WERI-Rb-1 (cell line): Measurements from ENCODE around the gene NALCN.

ENCODE experiments used
- DNase-seq: peaks from one replicate; pipeline ENCODE4 v3.0.0-alpha.2; 2020
- H3K27ac ChIP-seq: fragments of 250-450 bp; sonication (Bioruptor Pico); 2 replicates; pipeline ENCODE4 v1.5.1; 2020; ENCODE audit warnings: mild to moderate bottlenecking, moderate library complexity
- H3K27me3 ChIP-seq: fragments of 250-450 bp; sonication (Bioruptor Pico); 2 replicates; pipeline ENCODE4 v1.5.1; 2021; ENCODE audit warnings: mild to moderate bottlenecking, low read depth, moderate library complexity; ENCODE audit not compliant: insufficient read depth, severe bottlenecking
- H3K36me3 ChIP-seq: fragments of 250-450 bp; sonication (Bioruptor Pico); 2 replicates; pipeline ENCODE4 v1.5.1; 2020; ENCODE audit warnings: mild to moderate bottlenecking, moderate library complexity
- H3K4me3 ChIP-seq: 2 replicates; pipeline ENCODE4 v1.5.1; 2011; ENCODE audit warnings: low read depth, mild to moderate bottlenecking, control low read depth, low read length
- H3K9me3 ChIP-seq: fragments of 250-450 bp; sonication (Bioruptor Pico); 2 replicates; pipeline ENCODE4 v1.5.1; 2021; ENCODE audit warnings: mild to moderate bottlenecking, moderate library complexity; ENCODE audit not compliant: severe bottlenecking
- TF ChIP-seq, protein P1 (sequence below): IDR thresholded peaks from 2 replicates; pipeline ENCODE4 v1.5.1; 2011; ENCODE audit warnings: low read depth, mild to moderate bottlenecking, control low read depth, inconsistent platforms, low read length

The NALCN gene

DNA sequence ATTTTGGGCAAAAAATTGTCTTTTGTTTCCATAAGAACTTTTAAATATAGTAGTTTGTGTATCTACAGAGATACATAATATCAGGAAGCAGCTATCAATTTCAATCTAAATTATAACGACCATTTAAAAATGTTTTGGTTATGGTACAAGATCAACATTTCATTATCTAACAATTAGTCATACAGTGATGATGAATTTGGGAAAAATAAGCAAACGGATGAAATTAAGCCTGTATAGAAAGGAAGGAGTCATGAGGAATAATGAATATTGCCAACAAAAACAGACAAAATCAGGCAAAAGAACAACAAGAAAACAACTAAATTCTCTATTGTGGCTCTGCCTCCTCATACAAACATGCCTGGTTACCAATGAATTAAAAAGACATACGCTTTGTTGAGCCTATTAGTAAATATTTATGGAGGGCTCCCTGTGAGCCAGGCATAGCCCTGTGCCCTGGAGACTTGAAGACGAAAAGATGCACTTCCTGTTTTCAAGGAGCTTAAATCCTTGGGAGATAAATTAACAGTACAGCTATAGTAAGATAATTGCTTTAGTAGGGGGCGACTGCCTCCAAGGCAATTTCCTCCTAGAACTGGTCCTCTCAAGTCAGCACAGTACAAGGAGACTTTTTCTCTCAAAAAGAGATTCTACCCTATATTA lies 73.0 kb downstream of the NALCN start:
- no peak for DNase-seq
- TF ChIP-seq, protein P1, sequence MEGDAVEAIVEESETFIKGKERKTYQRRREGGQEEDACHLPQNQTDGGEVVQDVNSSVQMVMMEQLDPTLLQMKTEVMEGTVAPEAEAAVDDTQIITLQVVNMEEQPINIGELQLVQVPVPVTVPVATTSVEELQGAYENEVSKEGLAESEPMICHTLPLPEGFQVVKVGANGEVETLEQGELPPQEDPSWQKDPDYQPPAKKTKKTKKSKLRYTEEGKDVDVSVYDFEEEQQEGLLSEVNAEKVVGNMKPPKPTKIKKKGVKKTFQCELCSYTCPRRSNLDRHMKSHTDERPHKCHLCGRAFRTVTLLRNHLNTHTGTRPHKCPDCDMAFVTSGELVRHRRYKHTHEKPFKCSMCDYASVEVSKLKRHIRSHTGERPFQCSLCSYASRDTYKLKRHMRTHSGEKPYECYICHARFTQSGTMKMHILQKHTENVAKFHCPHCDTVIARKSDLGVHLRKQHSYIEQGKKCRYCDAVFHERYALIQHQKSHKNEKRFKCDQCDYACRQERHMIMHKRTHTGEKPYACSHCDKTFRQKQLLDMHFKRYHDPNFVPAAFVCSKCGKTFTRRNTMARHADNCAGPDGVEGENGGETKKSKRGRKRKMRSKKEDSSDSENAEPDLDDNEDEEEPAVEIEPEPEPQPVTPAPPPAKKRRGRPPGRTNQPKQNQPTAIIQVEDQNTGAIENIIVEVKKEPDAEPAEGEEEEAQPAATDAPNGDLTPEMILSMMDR = no peak
- no peak overlapping the region for H3K4me3 ChIP-seq

DNA sequence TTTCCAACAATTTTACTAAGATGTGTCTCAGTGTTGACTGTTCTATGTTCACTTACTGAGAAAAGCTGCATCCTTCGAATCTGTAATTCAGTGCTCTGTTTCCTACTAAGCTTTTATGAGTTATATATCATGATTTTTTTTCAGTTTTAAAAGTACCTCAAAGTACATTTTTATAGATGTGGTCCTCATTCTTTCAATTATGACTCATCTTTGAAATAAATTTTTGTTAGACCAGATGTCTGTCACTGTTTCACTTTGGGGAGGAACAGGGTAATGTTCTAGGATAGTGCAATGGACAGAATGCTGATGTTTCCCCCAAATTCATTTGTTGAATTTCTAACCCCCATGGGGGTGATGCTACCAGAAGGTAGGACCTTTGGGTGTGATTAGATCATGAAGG lies 74.8 kb downstream of the NALCN start:
- Histone ChIP-seq H3K4me3 (no peak overlapping the region), H3K9me3 (no peaks in the 10 kb centered on the region), H3K27ac (no peak overlapping the region), H3K27me3 (no peaks in the 10 kb centered on the region), H3K36me3 (no peaks in the 10 kb centered on the region)
- no peak for DNase-seq
- TF ChIP-seq, protein P1 = no peak

More for the DNA sequence above, 73.0 kb downstream of the NALCN start:
- no peak overlapping the region for H3K27ac ChIP-seq
- H3K9me3 ChIP-seq = no peaks in the 10 kb centered on the region
- no peaks in the 10 kb centered on the region for H3K36me3 ChIP-seq
- no peaks in the 10 kb centered on the region for H3K27me3 ChIP-seq

GRCh38 chr13:101339202-101339601 lies 77.1 kb downstream of the NALCN start:
- H3K9me3 ChIP-seq = no peaks in the 10 kb centered on the region
- no peaks in the 10 kb centered on the region for H3K27me3 ChIP-seq
- H3K27ac ChIP-seq = no peak overlapping the region
- no peak overlapping the region for H3K4me3 ChIP-seq
- TF ChIP-seq, protein P1 = no peak
- no peak for DNase-seq
- H3K36me3 ChIP-seq = no peaks in the 10 kb centered on the region

DNA sequence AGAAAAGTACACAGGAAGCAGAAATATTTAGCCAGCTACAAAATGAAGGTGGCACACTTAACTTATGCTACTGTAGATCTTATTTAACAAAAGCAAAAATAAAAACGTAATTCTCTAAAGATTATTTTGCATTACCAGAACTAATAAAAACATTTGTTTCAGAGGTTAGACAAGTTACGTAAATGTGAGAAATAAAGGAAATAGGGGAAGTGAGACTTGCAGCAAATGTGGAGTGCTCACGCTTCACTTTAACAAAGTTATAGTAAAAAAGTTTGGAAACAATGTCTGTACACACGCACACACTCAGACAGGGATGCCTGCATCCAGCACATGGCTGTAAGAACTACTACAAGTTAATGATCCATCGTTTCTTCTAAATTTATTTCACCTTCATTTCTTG lies 83.7 kb downstream of the NALCN start:
- TF ChIP-seq, protein P1 = no peak
- Histone ChIP-seq H3K27me3 (no peaks in the 10 kb centered on the region), H3K36me3 (no peaks in the 10 kb centered on the region), H3K27ac (no peak overlapping the region), H3K9me3 (no peaks in the 10 kb centered on the region), H3K4me3 (no peak overlapping the region)
- no peak for DNase-seq

- no peak overlapping the region for H3K4me3 ChIP-seq
- TF ChIP-seq, protein P1 = no peak
- H3K27me3 ChIP-seq = no peaks in the 10 kb centered on the region
- no peak overlapping the region for H3K27ac ChIP-seq
- H3K36me3 ChIP-seq = no peaks in the 10 kb centered on the region
- no peak for DNase-seq
- no peaks in the 10 kb centered on the region for H3K9me3 ChIP-seq
Observed at GRCh38 chr13:101331731-101332130, 84.6 kb downstream of the NALCN start.

GRCh38 chr13:101327871-101328270 lies 88.4 kb downstream of the NALCN start:
- Histone ChIP-seq H3K4me3 (no peak overlapping the region), H3K27ac (no peak overlapping the region), H3K9me3 (no peaks in the 10 kb centered on the region), H3K36me3 (no peaks in the 10 kb centered on the region), H3K27me3 (no peaks in the 10 kb centered on the region)
- DNase-seq = no peak
- TF ChIP-seq, protein P1 = no peak
